HCT116 (cell line): ENCODE results near the gene DDX50.

Source experiments
- CEBPB ChIP-seq: IDR thresholded peaks from 2 replicates; pipeline ENCODE4 v1.6.1; 2012; ENCODE audit warnings: low read depth
- CTCF ChIP-seq, 3 experiments: fragments of 200-600 bp in 1 of 3; sonication (generic) in 1 of 3; IDR thresholded peaks in 2 of 3; conservative IDR thresholded peaks in 1 of 3; 2 replicates each; pipeline ENCODE4 v1.5.1; 2012 to 2017; ENCODE audit warnings: low read depth in 2 of 3, low read length in 2 of 3, antibody characterized with exemption in 1 of 3, borderline replicate concordance in 1 of 3, control low read depth in 1 of 3, mild to moderate bottlenecking in 1 of 3, mixed read lengths in 1 of 3, mixed run types in 1 of 3, moderate library complexity in 1 of 3; ENCODE audit not compliant: insufficient read depth in 1 of 3
- EZH2 ChIP-seq: fragments of 200-600 bp; sonication (generic); IDR thresholded peaks from 2 replicates; pipeline ENCODE4 v1.6.1; 2017; ENCODE audit warnings: antibody characterized with exemption, mixed run types
- MAX ChIP-seq: IDR thresholded peaks from 2 replicates; pipeline ENCODE4 v1.6.1; 2012
- POLR2A ChIP-seq: IDR thresholded peaks from 2 replicates; pipeline ENCODE4 v1.7.0; 2011; ENCODE audit warnings: borderline replicate concordance; ENCODE audit not compliant: insufficient read depth, insufficient read length; ENCODE audit errors: extremely low read depth
- POLR2AphosphoS5 ChIP-seq: IDR thresholded peaks from 2 replicates; pipeline ENCODE4 v1.6.1; 2011; ENCODE audit warnings: mild to moderate bottlenecking, low read depth, low read length, moderate library complexity
- RAD21 ChIP-seq: IDR thresholded peaks from 2 replicates; pipeline ENCODE4 v1.6.1; 2012; ENCODE audit warnings: low read depth, mild to moderate bottlenecking
- SRF ChIP-seq: IDR thresholded peaks from 2 replicates; pipeline ENCODE4 v1.6.1; 2012; ENCODE audit warnings: low read depth
- TCF7L2 ChIP-seq: IDR thresholded peaks from 2 replicates; pipeline ENCODE4 v1.7.0; 2011; ENCODE audit warnings: borderline replicate concordance, inconsistent platforms; ENCODE audit not compliant: insufficient read depth, insufficient read length; ENCODE audit errors: extremely low read depth
- YY1 ChIP-seq: IDR thresholded peaks from 2 replicates; pipeline ENCODE4 v1.6.1; 2011; ENCODE audit warnings: low read length, low read depth, moderate library complexity, mild to moderate bottlenecking; ENCODE audit not compliant: insufficient replicate concordance; ENCODE audit errors: extremely low read depth
- ZBTB33 ChIP-seq: IDR thresholded peaks from 2 replicates; pipeline ENCODE4 v1.6.1; 2011; ENCODE audit warnings: mild to moderate bottlenecking, low read length, moderate library complexity; ENCODE audit not compliant: insufficient replicate concordance; ENCODE audit errors: extremely low read depth
- ZFX ChIP-seq: fragments of 450-650 bp; IDR thresholded peaks from 2 replicates; pipeline ENCODE4 v1.6.1; 2017
- ZNF274 ChIP-seq: fragments of 200-500 bp; sonication (Bioruptor generic); IDR thresholded peaks from 2 replicates; pipeline ENCODE4 v1.6.1; 2014; ENCODE audit warnings: mild to moderate bottlenecking, low read depth, low read length, inconsistent platforms

- no peak for TF ChIP-seq POLR2AphosphoS5
- TF ChIP-seq EZH2 = no peak
- no peak for TF ChIP-seq CTCF (IDR thresholded peaks at IDR 0.05 in 2 of 3, conservative IDR thresholded peaks at IDR 0.05 in 1 of 3; ENCODE audit: borderline replicate concordance in 1 of 3, insufficient read depth in 1 of 3, low read depth in 2 of 3, low read length in 2 of 3)
- no peak for TF ChIP-seq CEBPB
- TF ChIP-seq ZFX = no peak
- no peak for TF ChIP-seq MAX
- TF ChIP-seq POLR2A = no peak
- no peak for TF ChIP-seq SRF
- TF ChIP-seq ZBTB33 = no peak
- no peak for TF ChIP-seq RAD21
- TF ChIP-seq ZNF274 = no peak
- TF ChIP-seq TCF7L2 = no peak
- no peak for TF ChIP-seq YY1
These were observed 33.9 kb downstream of the DDX50 start for GRCh38 chr10:68934994-68935393.
